Measurements from ENCODE around the gene TRIM25. TPM values are rescaled to one million over a fixed set of nuclear protein-coding genes. Genes with fewer than 3 reads are reported as not detected.

The TRIM25 gene
- total RNA-seq, 1 experiment from 2014 or later = 22.8 TPM

- DNase-seq (ENCODE audit: low read depth) = no peak
These were observed 14.7 kb upstream of the TRIM25 start for GRCh38 chr17:56928586-56928985.

GRCh38 chr17:56926704-56927103 is 12.9 kb upstream of the TRIM25 start:
- DNase-seq (ENCODE audit: low read depth) = no peak

GRCh38 chr17:56926270-56926669 is 12.4 kb upstream of the TRIM25 start:
- DNase-seq (ENCODE audit: low read depth) = no peak

- DNase-seq (ENCODE audit: low read depth) = no peak
These were observed 11.2 kb upstream of the TRIM25 start for GRCh38 chr17:56925088-56925487.

GRCh38 chr17:56919717-56920116 is 5.9 kb upstream of the TRIM25 start:
- no peak for DNase-seq (ENCODE audit: low read depth)

GRCh38 chr17:56918916-56919315 is 5.1 kb upstream of the TRIM25 start:
- peak; percentile 69 for DNase-seq (ENCODE audit: low read depth)

GRCh38 chr17:56917559-56918296 is 3.9 kb upstream of the TRIM25 start:
- peak; percentile 62 for DNase-seq (ENCODE audit: low read depth)

GRCh38 chr17:56914581-56915273 is 878 bp upstream of the TRIM25 start:
- DNase-seq (ENCODE audit: low read depth) = no peak

- no peak for DNase-seq (ENCODE audit: low read depth)
These were observed 439 bp downstream of the TRIM25 start for GRCh38 chr17:56913353-56913866.

GRCh38 chr17:56913000-56913311 is 893 bp downstream of the TRIM25 start:
- DNase-seq (ENCODE audit: low read depth) = no peak

GRCh38 chr17:56912105-56912999 is 1.5 kb downstream of the TRIM25 start:
- no peak for DNase-seq (ENCODE audit: low read depth)

GRCh38 chr17:56910509-56911235 is 3.2 kb downstream of the TRIM25 start:
- DNase-seq (ENCODE audit: low read depth) = no peak

GRCh38 chr17:56909742-56910508 is 3.9 kb downstream of the TRIM25 start:
- no peak for DNase-seq (ENCODE audit: low read depth)

- peak; percentile 47 for DNase-seq (ENCODE audit: low read depth)
These were observed 5.8 kb downstream of the TRIM25 start for GRCh38 chr17:56908001-56908542.

GRCh38 chr17:56903560-56903959 is 10.3 kb downstream of the TRIM25 start:
- DNase-seq (ENCODE audit: low read depth) = no peak

GRCh38 chr17:56902348-56902747 is 11.5 kb downstream of the TRIM25 start:
- peak; percentile 89 for DNase-seq (ENCODE audit: low read depth)

- DNase-seq (ENCODE audit: low read depth) = no peak
These were observed 14.4 kb downstream of the TRIM25 start for GRCh38 chr17:56899403-56899802.

- DNase-seq (ENCODE audit: low read depth) = no peak
These were observed 15.0 kb downstream of the TRIM25 start for GRCh38 chr17:56898874-56899273.

- DNase-seq (ENCODE audit: low read depth) = no peak
These were observed 16.0 kb downstream of the TRIM25 start for GRCh38 chr17:56897646-56898424.

- DNase-seq (ENCODE audit: low read depth) = no peak
These were observed 16.9 kb downstream of the TRIM25 start for GRCh38 chr17:56896968-56897359.

Data from LHCN-M2 (cell line).